ENCODE results near the gene PIRT.
A peak's percentile ranks its signal among the peaks of the same experiment; 100 is the strongest.

The PIRT gene

GRCh38 chr17:10815319-10815718 is 22.6 kb downstream of the PIRT start:
- no peak for DNase-seq

GRCh38 chr17:10814075-10814474 is 23.8 kb downstream of the PIRT start:
- DNase-seq: no peak

- DNase-seq: no peak
Observed at GRCh38 chr17:10812674-10813073, 25.2 kb downstream of the PIRT start.

GRCh38 chr17:10809605-10810004 is 28.3 kb downstream of the PIRT start:
- DNase-seq: no peak

GRCh38 chr17:10807704-10808128 is 30.2 kb downstream of the PIRT start:
- no peak for DNase-seq

- DNase-seq: no peak
Observed at GRCh38 chr17:10806545-10807262, 31.2 kb downstream of the PIRT start.

GRCh38 chr17:10805911-10806310 is 32.0 kb downstream of the PIRT start:
- DNase-seq: no peak

GRCh38 chr17:10804546-10804945 is 33.3 kb downstream of the PIRT start:
- DNase-seq: peak; percentile 57

GRCh38 chr17:10803830-10804475 is 33.9 kb downstream of the PIRT start, which contains the start of gene TMEM238L:
TMEM238L (minus strand) TSS chr17:10804099; CDS start chr17:10803963, 136 bp downstream.
- DNase-seq: peak; percentile 91

- no peak for DNase-seq
Observed at GRCh38 chr17:10803350-10803749, 34.5 kb downstream of the PIRT start.

- no peak for DNase-seq
Observed at GRCh38 chr17:10802496-10803284, 35.2 kb downstream of the PIRT start.

GRCh38 chr17:10799407-10799806 is 38.5 kb downstream of the PIRT start:
- no peak for DNase-seq

GRCh38 chr17:10798910-10799309 is 39.0 kb downstream of the PIRT start:
- no peak for DNase-seq

- no peak for DNase-seq
Observed at GRCh38 chr17:10798332-10798749, 39.5 kb downstream of the PIRT start.

- DNase-seq: no peak
Observed at GRCh38 chr17:10797476-10798328, 40.2 kb downstream of the PIRT start.

GRCh38 chr17:10793816-10794215 is 44.1 kb downstream of the PIRT start:
- no peak for DNase-seq

- no peak for DNase-seq
Observed at GRCh38 chr17:10793256-10793655, 44.6 kb downstream of the PIRT start.

- DNase-seq: no peak
Observed at GRCh38 chr17:10792151-10792550, 45.7 kb downstream of the PIRT start.

- peak; percentile 49 for DNase-seq
Observed at GRCh38 chr17:10790491-10791401, 47.1 kb downstream of the PIRT start.

- DNase-seq: no peak
Observed at GRCh38 chr17:10789694-10790271, 48.1 kb downstream of the PIRT start.
